DND-41 (cell line): ENCODE data around the gene TRAF3IP1.

Experiments used
- ATAC-seq: fragments of 200-7000 bp; cut with Tn5 transposase; 3 replicates; pipeline ENCODE4 v1.9.1; 2021; ENCODE audit warnings: low read depth; ENCODE audit not compliant: insufficient read depth
- DNase-seq: peaks from one replicate; pipeline ENCODE4 v3.0.0-alpha.2; 2020
- H2AFZ ChIP-seq: 2 replicates; pipeline ENCODE4 v1.6.0; 2012; ENCODE audit warnings: low read depth, low read length
- H3K27ac ChIP-seq: 2 replicates; pipeline ENCODE4 v1.5.1; 2012; ENCODE audit warnings: low read length, inconsistent platforms
- H3K27me3 ChIP-seq: fragments of 200-600 bp; sonication (generic); 2 replicates; pipeline ENCODE4 v1.6.0; 2012; ENCODE audit warnings: low read length, mild to moderate bottlenecking, inconsistent platforms; ENCODE audit not compliant: insufficient read depth, poor library complexity
- H3K36me3 ChIP-seq: 2 replicates; pipeline ENCODE4 v1.5.1; 2012; ENCODE audit warnings: low read length, inconsistent platforms; ENCODE audit not compliant: insufficient read depth
- H3K4me1 ChIP-seq: 2 replicates; pipeline ENCODE4 v1.5.1; 2012; ENCODE audit warnings: mild to moderate bottlenecking, low read length; ENCODE audit not compliant: insufficient read depth
- H3K4me2 ChIP-seq: 2 replicates; pipeline ENCODE4 v1.6.0; 2012; ENCODE audit warnings: mild to moderate bottlenecking, moderate library complexity, low read length, inconsistent platforms; ENCODE audit not compliant: insufficient read depth
- H3K4me3 ChIP-seq, 2 experiments: fragments of 200-600 bp in 1 of 2; shearing (Covaris generic) in 1 of 2; 2 replicates each; pipeline ENCODE4 v1.5.1; 2012 to 2016; ENCODE audit warnings: inconsistent platforms in 2 of 2, low read length in 2 of 2, mild to moderate bottlenecking in 2 of 2, low read depth in 1 of 2, moderate library complexity in 1 of 2
- H3K79me2 ChIP-seq: 2 replicates; pipeline ENCODE4 v1.6.0; 2012; ENCODE audit warnings: low read length, inconsistent platforms; ENCODE audit not compliant: insufficient read depth
- H3K9ac ChIP-seq: 2 replicates; pipeline ENCODE4 v1.6.0; 2012; ENCODE audit warnings: low read depth, mild to moderate bottlenecking, inconsistent platforms, low read length, moderate library complexity
- H3K9me3 ChIP-seq: 2 replicates; pipeline ENCODE4 v1.5.1; 2012; ENCODE audit warnings: low read length, moderate library complexity, mild to moderate bottlenecking, inconsistent platforms; ENCODE audit not compliant: insufficient read depth, severe bottlenecking
- H4K20me1 ChIP-seq: 2 replicates; pipeline ENCODE4 v1.6.0; 2012; ENCODE audit warnings: low read length; ENCODE audit not compliant: insufficient read depth
- CTCF ChIP-seq: IDR thresholded peaks from 2 replicates; pipeline ENCODE4 v1.5.1; 2012; ENCODE audit warnings: borderline replicate concordance, low read length, moderate library complexity, mild to moderate bottlenecking; ENCODE audit not compliant: poor library complexity, severe bottlenecking; ENCODE audit errors: extremely low read depth
- EZH2 ChIP-seq: IDR thresholded peaks from 3 replicates; pipeline ENCODE4 v1.6.1; 2012; ENCODE audit warnings: borderline replicate concordance, low read depth, mild to moderate bottlenecking, moderate library complexity, low read length, inconsistent platforms; ENCODE audit not compliant: severe bottlenecking

The TRAF3IP1 gene

GRCh38 chr2:238344035-238344434, 23.7 kb downstream of the TRAF3IP1 start:
- Histone ChIP-seq H3K4me2 (no peak overlapping the region), H2AFZ (no peak overlapping the region)
- no peak for ATAC-seq

GRCh38 chr2:238344517-238344916, 24.2 kb downstream of the TRAF3IP1 start:
- no peak for TF ChIP-seq EZH2
- TF ChIP-seq CTCF = no peak
- ATAC-seq (no peak), DNase-seq (no peak)
- Histone ChIP-seq H4K20me1 (no peaks in the 10 kb centered on the region; the same call in 1 of the 2 replicates), H3K9me3 (no peaks in the 10 kb centered on the region), H3K27me3 (no peaks in the 10 kb centered on the region), H3K9ac (no peak overlapping the region), H3K4me1 (no peaks in the 10 kb centered on the region), H3K4me3 (no peak overlapping the region), H3K79me2 (no peaks in the 10 kb centered on the region), H3K27ac (no peak overlapping the region), H2AFZ (no peak overlapping the region), H3K4me2 (no peak overlapping the region), H3K36me3 (peaks cover 13% of the 10 kb centered on the region)

More at GRCh38 chr2:238344035-238344434, 23.7 kb downstream of the TRAF3IP1 start:
- Histone ChIP-seq H3K9ac (no peak overlapping the region), H3K27ac (no peak overlapping the region), H3K9me3 (no peaks in the 10 kb centered on the region), H3K36me3 (peaks cover 13% of the 10 kb centered on the region; the same call in 1 of the 2 replicates), H3K4me3 (no peak overlapping the region), H3K27me3 (no peaks in the 10 kb centered on the region), H3K4me1 (no peaks in the 10 kb centered on the region), H4K20me1 (no peaks in the 10 kb centered on the region; the same call in 1 of the 2 replicates), H3K79me2 (no peaks in the 10 kb centered on the region)
- no peak for DNase-seq
- no peak for TF ChIP-seq EZH2
- TF ChIP-seq CTCF = no peak

- ATAC-seq = no peak
- Histone ChIP-seq H4K20me1 (no peaks in the 10 kb centered on the region; the same call in 1 of the 2 replicates), H3K9me3 (no peaks in the 10 kb centered on the region), H3K27ac (no peak overlapping the region), H2AFZ (no peak overlapping the region), H3K36me3 (peaks cover 13% of the 10 kb centered on the region), H3K4me2 (no peak overlapping the region), H3K9ac (no peak overlapping the region), H3K79me2 (no peaks in the 10 kb centered on the region), H3K4me3 (no peak overlapping the region), H3K4me1 (no peaks in the 10 kb centered on the region), H3K27me3 (no peaks in the 10 kb centered on the region)
- no peak for DNase-seq
- no peak for TF ChIP-seq CTCF
- TF ChIP-seq EZH2 = no peak
These were observed 25.1 kb downstream of the TRAF3IP1 start for GRCh38 chr2:238345297-238345968.

- ATAC-seq (no peak), DNase-seq (no peak)
- Histone ChIP-seq H3K4me3 (no peak overlapping the region), H4K20me1 (no peaks in the 10 kb centered on the region; the same call in 1 of the 2 replicates), H3K27ac (no peak overlapping the region), H2AFZ (no peak overlapping the region), H3K4me2 (no peak overlapping the region), H3K9me3 (no peaks in the 10 kb centered on the region), H3K4me1 (no peaks in the 10 kb centered on the region), H3K27me3 (no peaks in the 10 kb centered on the region), H3K36me3 (peaks cover 13% of the 10 kb centered on the region), H3K9ac (no peak overlapping the region), H3K79me2 (no peaks in the 10 kb centered on the region)
- TF ChIP-seq EZH2 (no peak), CTCF (no peak)
These were observed 26.2 kb downstream of the TRAF3IP1 start for GRCh38 chr2:238346544-238346943.
